ENCODE results near the gene MEI1.
"Not testable (repeated sequence)": the region's sequence is repeated elsewhere in the genome, so short reads cannot be mapped to it uniquely, and the experiment has no call there.

The MEI1 gene

GRCh38 chr22:41682033-41682807 is 17.1 kb upstream of the MEI1 start:
- DNase-seq: no peak

- no peak for DNase-seq
These were observed 16.3 kb upstream of the MEI1 start for GRCh38 chr22:41683052-41683451.

- DNase-seq: no peak
These were observed 15.7 kb upstream of the MEI1 start for GRCh38 chr22:41683616-41684015.

- no peak for DNase-seq
These were observed 15.1 kb upstream of the MEI1 start for GRCh38 chr22:41684194-41684593.

GRCh38 chr22:41686890-41687289 is 12.4 kb upstream of the MEI1 start:
- not testable (repeated sequence) for DNase-seq

GRCh38 chr22:41687901-41688364 is 11.4 kb upstream of the MEI1 start:
- DNase-seq: no peak

GRCh38 chr22:41688365-41689211 is 10.7 kb upstream of the MEI1 start, which contains the start of gene SNU13:
Gene SNU13 (minus strand): TSS chr22:41688867. CDS start chr22:41688796, 71 bp downstream.
- peak; percentile 34 for DNase-seq

GRCh38 chr22:41690476-41690875 is 8.8 kb upstream of the MEI1 start:
- DNase-seq: no peak

- no peak for DNase-seq
These were observed 4.1 kb upstream of the MEI1 start for GRCh38 chr22:41695211-41695610.

GRCh38 chr22:41696703-41697102 is 2.6 kb upstream of the MEI1 start:
- no peak for DNase-seq

- peak; percentile 35 for DNase-seq
These were observed 2.1 kb upstream of the MEI1 start for GRCh38 chr22:41697126-41697775.

- DNase-seq: no peak
These were observed 733 bp downstream of the MEI1 start for GRCh38 chr22:41700108-41700364.

- DNase-seq: no peak
These were observed 3.5 kb downstream of the MEI1 start for GRCh38 chr22:41702763-41703162.

GRCh38 chr22:41709341-41709740 is 10.0 kb downstream of the MEI1 start:
- DNase-seq: no peak

- no peak for DNase-seq
These were observed 13.7 kb downstream of the MEI1 start for GRCh38 chr22:41713004-41713403.

- DNase-seq: no peak
These were observed 23.2 kb downstream of the MEI1 start for GRCh38 chr22:41722496-41722895.

- DNase-seq: no peak
These were observed 26.3 kb downstream of the MEI1 start for GRCh38 chr22:41725510-41726110.

- no peak for DNase-seq
These were observed 32.3 kb downstream of the MEI1 start for GRCh38 chr22:41731609-41732008.

GRCh38 chr22:41732096-41732772 is 32.9 kb downstream of the MEI1 start:
- DNase-seq: no peak

GRCh38 chr22:41733241-41733640 is 33.9 kb downstream of the MEI1 start:
- not testable (repeated sequence) for DNase-seq

GRCh38 chr22:41739576-41739975 is 40.3 kb downstream of the MEI1 start:
- no peak for DNase-seq

- DNase-seq: no peak
These were observed 43.6 kb downstream of the MEI1 start for GRCh38 chr22:41742918-41743317.

GRCh38 chr22:41745968-41746367 is 46.7 kb downstream of the MEI1 start:
- DNase-seq: no peak

Measured in NCI-H524 treated with DMSO at 0.1 percent for 48 hours (cell line).